HG02884 (cell line): ENCODE measurements around the gene FAM131C.
"Not testable (repeated sequence)": the region's sequence is repeated elsewhere in the genome, so short reads cannot be mapped to it uniquely, and the experiment has no call there.

Source experiments
- ATAC-seq: cut with Tn5 transposase; IDR thresholded peaks from one replicate; pipeline ENCODE4 v1.9.1; 2021; ENCODE audit warnings: mild to moderate bottlenecking, moderate library complexity; ENCODE audit not compliant: unreplicated experiment

FAM131C gene

DNA sequence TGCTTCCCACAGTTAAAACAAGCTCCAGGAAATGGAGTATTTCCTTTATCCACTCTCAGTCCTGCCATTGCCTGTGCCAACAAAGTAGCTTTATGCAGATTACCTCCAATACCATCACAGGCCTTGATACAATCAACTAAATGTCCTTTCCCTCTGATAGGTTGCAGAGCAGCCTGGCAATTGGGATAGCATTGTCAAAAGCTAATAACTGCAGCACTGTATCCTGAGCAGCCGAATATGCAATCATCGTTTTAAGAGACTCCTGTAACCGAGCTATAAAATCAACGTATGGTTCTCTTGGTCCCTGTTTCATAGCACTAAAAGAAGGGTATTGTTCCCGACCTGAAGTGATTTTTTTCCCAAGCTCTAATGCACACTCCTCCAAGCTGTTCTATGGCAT lies 33.6 kb upstream of the FAM131C start:
- ATAC-seq, result not testable (repeated sequence)

- no peak for ATAC-seq
Measured at GRCh38 chr1:16101623-16102022, 28.2 kb upstream of the FAM131C start.

DNA sequence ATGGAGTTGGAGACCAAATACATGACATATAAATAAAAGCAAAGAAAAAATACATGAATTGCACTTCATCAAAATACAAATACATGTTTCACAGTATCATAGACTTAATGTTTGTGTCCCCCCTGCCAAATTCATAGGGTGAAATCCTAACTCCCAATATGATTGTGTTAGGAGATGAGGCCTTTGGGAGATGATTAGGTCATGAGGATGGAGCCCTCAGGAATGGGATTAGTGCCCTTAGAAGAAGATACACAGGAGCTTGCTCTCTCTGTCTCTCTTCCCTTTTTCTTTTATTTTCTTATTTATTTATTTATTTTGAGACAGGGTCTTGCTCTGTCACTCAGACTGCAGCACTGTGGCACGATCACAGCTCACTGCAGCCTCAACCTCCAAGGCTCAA lies 26.0 kb upstream of the FAM131C start:
- no peak for ATAC-seq

DNA sequence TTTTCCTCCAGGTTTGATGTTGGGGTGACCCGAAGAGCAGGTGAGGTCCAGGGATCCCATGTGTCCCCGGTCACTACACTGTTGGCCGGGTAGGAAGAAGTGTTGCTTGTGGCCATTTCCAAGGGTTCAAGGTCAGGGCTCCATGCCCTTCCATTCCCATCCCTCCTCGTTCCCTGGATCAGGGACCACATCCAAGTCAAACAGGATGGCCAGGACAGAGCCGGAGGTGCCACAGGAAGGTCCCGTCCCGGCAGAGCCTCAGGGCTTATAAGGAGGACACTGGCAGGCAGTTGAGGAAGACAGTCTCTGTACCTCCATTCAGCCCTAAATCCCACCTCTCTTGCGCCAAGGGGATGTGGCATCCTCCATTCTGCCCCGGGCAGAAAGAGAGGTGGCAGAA lies 22.0 kb upstream of the FAM131C start:
- ATAC-seq, result no peak

GRCh38 chr1:16094453-16095158 lies 21.2 kb upstream of the FAM131C start:
- ATAC-seq, result no peak

- ATAC-seq, result no peak
Measured at GRCh38 chr1:16093611-16094010, 20.2 kb upstream of the FAM131C start.

- no peak for ATAC-seq
Measured at GRCh38 chr1:16092923-16093511, 19.6 kb upstream of the FAM131C start.

- ATAC-seq, result no peak
Measured at GRCh38 chr1:16092097-16092922, 18.9 kb upstream of the FAM131C start.

- ATAC-seq, result no peak
Measured at GRCh38 chr1:16091296-16091695, 17.8 kb upstream of the FAM131C start.

DNA sequence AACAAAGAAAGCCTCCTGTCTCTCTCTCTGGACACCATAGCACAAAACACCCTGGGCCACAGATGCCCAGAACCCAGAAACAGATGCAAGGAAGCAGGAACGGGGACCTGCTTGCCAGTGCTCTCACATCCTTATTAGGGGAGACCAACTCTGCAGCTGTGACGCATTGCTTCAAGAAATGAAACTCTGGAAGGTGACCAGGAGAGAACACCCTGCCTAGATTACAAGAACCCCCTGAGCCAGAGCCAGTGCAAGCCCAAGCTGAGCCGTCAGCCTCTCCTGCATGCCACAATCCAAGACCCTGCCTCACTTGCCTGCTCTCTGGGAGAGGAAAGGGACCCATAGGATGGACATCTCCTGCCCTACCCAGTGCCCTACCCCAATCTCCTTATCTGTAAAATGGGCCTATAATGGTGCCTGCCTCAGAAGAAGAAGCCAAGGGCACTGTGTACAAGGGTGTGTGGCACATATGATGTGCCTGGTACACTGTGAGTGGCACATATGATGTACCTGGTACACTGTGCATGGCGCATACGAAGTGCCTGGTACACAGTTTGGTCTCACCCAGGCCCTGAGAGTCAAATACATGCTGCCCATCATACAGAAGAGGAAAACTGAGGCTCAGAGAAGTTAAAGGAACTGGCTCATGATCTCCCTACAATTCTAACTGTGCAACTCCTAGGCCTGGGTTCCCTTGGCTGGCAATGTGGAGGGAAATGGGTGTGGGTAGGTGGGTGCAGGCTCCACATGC lies 16.8 kb upstream of the FAM131C start:
- ATAC-seq, result no peak

- no peak for ATAC-seq
Measured at GRCh38 chr1:16088996-16089395, 15.5 kb upstream of the FAM131C start.

DNA sequence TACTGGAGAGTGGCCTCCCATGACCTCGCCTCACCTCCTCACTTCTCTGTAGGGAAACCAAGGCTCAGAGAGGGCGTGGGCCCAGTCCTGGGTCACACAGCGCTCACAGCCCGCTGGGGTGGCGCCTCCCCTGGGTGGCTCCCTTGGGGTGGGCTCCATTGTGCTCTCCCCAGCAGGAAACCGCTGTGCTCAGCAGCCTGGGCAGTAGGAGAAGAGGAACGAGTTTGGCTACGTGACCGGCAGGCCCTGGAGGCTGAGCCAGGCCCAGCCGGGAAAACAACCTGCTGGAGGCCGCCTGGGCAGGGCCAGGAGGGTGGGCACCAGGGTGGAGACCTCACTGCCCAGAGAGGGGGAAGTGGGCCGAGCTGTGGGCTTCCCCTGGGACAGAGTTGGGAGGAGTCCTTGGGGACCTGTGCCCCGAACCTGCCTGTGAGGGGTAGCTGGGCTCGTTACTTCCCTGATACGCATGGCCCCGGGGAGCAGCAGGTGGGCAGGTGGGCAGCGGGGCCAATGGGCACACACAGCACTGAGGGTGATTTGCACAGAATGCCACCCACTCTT lies 15.0 kb upstream of the FAM131C start:
- no peak for ATAC-seq

DNA sequence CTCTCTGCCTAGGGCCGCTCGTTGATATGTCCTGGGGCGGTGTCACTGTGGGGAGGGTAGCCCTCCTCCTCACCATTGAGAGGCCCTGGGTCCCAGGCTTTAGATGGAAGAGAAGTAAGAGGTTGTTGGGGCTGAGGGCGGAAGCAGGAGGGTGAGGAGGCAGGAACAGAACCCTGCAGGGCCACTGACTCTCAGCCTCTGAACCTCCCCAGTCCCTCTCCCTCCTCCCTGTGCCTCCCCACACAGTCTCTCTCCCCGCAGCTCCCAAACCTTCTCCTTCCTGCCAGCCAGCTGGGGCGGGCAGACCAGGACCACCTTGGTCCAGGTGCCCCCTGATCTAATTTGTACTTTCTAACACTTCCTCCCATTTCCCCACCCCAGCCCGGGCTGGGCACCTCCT lies 14.3 kb upstream of the FAM131C start:
- ATAC-seq, result no peak

DNA sequence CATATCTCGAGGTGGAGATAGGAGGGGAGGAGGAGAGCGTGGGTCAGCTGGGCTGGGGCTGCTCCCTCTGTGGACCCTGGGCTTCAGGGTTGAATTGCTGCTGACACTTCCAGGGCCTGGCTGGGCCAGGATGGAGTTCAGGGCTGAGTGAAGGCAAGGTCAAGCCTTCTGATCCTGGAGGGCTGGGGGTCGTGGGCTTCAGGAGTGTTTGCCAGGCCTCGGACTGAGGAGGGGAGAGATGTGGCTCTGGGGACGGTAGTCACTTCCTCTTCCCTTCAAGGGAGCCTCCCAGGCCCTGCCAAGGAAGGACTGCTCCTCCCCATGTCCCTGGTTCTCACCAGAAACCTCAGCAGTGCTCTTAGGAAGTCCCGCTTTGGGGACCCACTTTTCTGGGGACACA lies 12.1 kb upstream of the FAM131C start:
- no peak for ATAC-seq

DNA sequence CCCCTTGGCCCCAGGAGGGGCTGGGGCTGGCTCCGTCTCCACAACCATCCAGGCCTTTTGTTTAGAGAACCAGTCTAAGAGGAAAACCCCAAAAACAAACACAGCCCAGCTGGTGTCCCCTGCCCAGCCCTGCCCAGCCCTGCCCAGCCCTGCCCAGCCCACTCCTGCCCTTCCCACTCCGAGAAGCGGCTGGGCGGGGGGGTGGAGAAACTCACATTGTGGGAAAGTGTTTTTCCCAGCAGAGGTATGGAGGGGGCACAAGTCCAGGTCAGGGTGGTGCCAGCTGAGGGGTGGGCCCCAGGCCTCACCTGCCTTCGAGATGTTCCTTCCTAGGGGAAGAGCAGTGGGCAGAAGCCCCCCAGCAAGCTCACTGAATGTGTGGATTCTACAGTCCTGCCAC lies 10.0 kb upstream of the FAM131C start:
- ATAC-seq, result no peak

GRCh38 chr1:16082283-16083038 lies 9.0 kb upstream of the FAM131C start:
- no peak for ATAC-seq

DNA sequence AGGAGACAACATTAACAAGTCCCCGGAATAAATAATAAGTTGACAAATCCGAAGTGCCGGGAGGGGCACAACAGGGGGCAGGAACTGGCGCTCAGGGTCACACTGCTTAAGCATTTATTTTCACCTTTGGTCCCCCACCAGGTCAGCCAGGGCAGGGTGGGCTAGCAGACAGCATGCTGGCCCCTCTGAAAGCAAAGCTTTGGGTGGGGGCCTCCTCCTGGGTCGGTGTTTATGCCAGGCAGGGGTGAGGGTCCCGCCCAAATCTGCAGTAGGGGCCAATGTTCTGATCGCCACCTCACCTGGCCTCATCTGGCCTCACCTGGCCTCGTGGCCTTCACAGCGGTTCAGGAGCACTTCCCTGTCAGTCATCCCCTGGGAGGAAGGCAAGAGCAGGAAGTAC lies 8.2 kb upstream of the FAM131C start:
- ATAC-seq, result no peak

DNA sequence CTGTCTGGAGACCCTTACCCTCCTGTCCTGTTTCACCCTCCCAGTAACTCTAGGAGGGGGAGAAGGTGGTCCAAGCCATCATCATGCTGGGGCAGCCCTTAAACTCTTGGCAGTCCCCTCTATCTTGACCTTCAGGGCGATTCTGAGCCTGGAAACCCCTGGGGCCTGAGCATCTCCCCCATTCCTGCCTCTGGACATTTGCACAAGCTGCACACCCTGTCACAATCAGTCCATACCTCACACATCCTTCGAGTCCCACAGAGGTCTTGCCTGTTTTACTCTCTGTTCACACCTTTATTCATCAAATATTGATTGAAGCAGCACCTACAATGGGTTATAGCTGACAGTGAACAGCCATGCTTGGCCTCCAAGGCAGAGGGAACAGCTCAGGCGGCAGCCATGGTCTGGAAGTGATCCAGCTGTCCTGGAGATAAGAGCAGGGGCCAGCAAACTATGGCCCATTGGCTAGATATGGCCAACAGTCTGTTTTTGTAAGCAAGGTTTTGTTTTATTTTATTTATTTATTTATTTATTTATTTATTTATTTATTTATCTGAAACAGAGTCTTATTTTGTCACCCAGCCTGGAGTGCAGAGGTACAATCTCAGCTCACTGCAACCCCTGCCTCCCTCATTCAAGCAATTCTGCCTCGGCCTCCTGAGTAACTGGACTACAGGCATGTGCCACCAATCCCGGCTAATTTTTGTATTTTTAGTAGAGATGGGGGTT lies 7.1 kb upstream of the FAM131C start:
- no peak for ATAC-seq

- no peak for ATAC-seq
Measured at GRCh38 chr1:16078925-16079656, 5.6 kb upstream of the FAM131C start.
